GM23248 (cell line): ENCODE data around the gene S100A4. TPM values are rescaled to one million over a fixed set of nuclear protein-coding genes. Genes with fewer than 3 reads are reported as not detected.
"Not testable (repeated sequence)": the region's sequence is repeated elsewhere in the genome, so short reads cannot be mapped to it uniquely, and the experiment has no call there.

Experiments used
- DNase-seq: peaks from one replicate; pipeline ENCODE4 v3.0.0-alpha.2; 2015
- H2AFZ ChIP-seq: fragments of 200-600 bp; sonication (generic); 2 replicates; pipeline ENCODE4 v1.6.1; 2016; ENCODE audit warnings: antibody characterized with exemption
- H3F3A ChIP-seq: fragments of 200-600 bp; sonication (generic); 2 replicates; pipeline ENCODE4 v1.6.1; 2016; ENCODE audit warnings: mild to moderate bottlenecking, antibody characterized with exemption, mixed run types; ENCODE audit not compliant: insufficient read depth
- H3K27ac ChIP-seq: fragments of 200-600 bp; sonication (generic); 2 replicates; pipeline ENCODE4 v1.5.1; 2016; ENCODE audit warnings: mild to moderate bottlenecking
- H3K27me3 ChIP-seq: fragments of 200-600 bp; sonication (generic); replicated peaks from 2 replicates; pipeline ENCODE4 v1.6.1; 2016; ENCODE audit warnings: mild to moderate bottlenecking; ENCODE audit not compliant: insufficient read depth
- H3K36me3 ChIP-seq: fragments of 200-600 bp; sonication (generic); 2 replicates; pipeline ENCODE4 v1.6.1; 2016; ENCODE audit warnings: low read depth, mild to moderate bottlenecking
- H3K4me1 ChIP-seq: fragments of 200-600 bp; sonication (generic); 2 replicates; pipeline ENCODE4 v1.6.1; 2016; ENCODE audit warnings: mild to moderate bottlenecking; ENCODE audit not compliant: insufficient read depth
- H3K4me2 ChIP-seq: fragments of 200-600 bp; sonication (generic); one replicate; pipeline ENCODE4 v1.6.1; 2016; ENCODE audit warnings: mild to moderate bottlenecking; ENCODE audit not compliant: unreplicated experiment
- H3K4me3 ChIP-seq: fragments of 200-600 bp; sonication (generic); 2 replicates; pipeline ENCODE4 v1.5.1; 2016; ENCODE audit warnings: mild to moderate bottlenecking
- H3K79me2 ChIP-seq: fragments of 200-600 bp; sonication (generic); 2 replicates; pipeline ENCODE4 v1.6.1; 2016; ENCODE audit warnings: mild to moderate bottlenecking; ENCODE audit not compliant: insufficient read depth
- H3K9ac ChIP-seq: fragments of 200-600 bp; sonication (generic); 2 replicates; pipeline ENCODE4 v1.6.1; 2016; ENCODE audit warnings: mild to moderate bottlenecking
- H3K9me2 ChIP-seq: fragments of 200-600 bp; sonication (generic); 2 replicates; pipeline ENCODE4 v1.6.1; 2016; ENCODE audit warnings: mixed run types, mild to moderate bottlenecking, moderate library complexity; ENCODE audit not compliant: insufficient read depth
- H3K9me3 ChIP-seq: fragments of 200-600 bp; sonication (generic); one replicate; pipeline ENCODE4 v1.6.1; 2017; ENCODE audit warnings: low read depth
- H4K20me1 ChIP-seq: fragments of 200-600 bp; sonication (generic); 2 replicates; pipeline ENCODE4 v1.6.0; 2016; ENCODE audit not compliant: insufficient read depth
- EZH2 ChIP-seq: fragments of 200-600 bp; sonication (generic); IDR thresholded peaks from 2 replicates; pipeline ENCODE4 v1.6.1; 2018; ENCODE audit warnings: antibody characterized with exemption, mild to moderate bottlenecking; ENCODE audit not compliant: insufficient read depth, poor library complexity, severe bottlenecking
- EZH2phosphoT487 ChIP-seq: fragments of 200-600 bp; sonication (generic); IDR thresholded peaks from 2 replicates; pipeline ENCODE4 v1.6.1; 2018; ENCODE audit warnings: antibody characterized with exemption, moderate library complexity, mild to moderate bottlenecking, low read depth; ENCODE audit not compliant: insufficient read depth
- WGBS, 2 experiments: methylation state at CpG; one replicate each; pipeline ENCODE4 v1.1.6; 2015 to 2017; ENCODE audit warnings: low lambda C conversion rate in 2 of 2, low coverage in 1 of 2; ENCODE audit errors: missing lambda C conversion rate in 2 of 2; 5-methylcytosine and 5-hydroxymethylcytosine counted together
- in situ Hi-C: fragments of 300-500 bp; cut with MboI; formaldehyde crosslinking; loops from 2 replicates; pipeline ENCODE4 v1.15.0; 2020
- polyA plus RNA-seq: library from polyadenylated mRNA; unstranded; fragments of >200 nt; fragmentation: Nextera tagmentation; extraction: Ambion mirVana; gene quantifications from 2 replicates; pipeline ENCODE4 v1.2.1, GENCODE V29; 2016
- total RNA-seq: library from RNA; depleted of rRNA; stranded (reverse); fragments of >200 nt; shearing (Covaris generic); gene quantifications from 2 replicates; pipeline ENCODE4 v1.2.3, GENCODE V29; 2014

Gene S100A4
- total and polyA plus RNA-seq, 2 experiments from 2014 or later, result 236 to 610 TPM

DNA sequence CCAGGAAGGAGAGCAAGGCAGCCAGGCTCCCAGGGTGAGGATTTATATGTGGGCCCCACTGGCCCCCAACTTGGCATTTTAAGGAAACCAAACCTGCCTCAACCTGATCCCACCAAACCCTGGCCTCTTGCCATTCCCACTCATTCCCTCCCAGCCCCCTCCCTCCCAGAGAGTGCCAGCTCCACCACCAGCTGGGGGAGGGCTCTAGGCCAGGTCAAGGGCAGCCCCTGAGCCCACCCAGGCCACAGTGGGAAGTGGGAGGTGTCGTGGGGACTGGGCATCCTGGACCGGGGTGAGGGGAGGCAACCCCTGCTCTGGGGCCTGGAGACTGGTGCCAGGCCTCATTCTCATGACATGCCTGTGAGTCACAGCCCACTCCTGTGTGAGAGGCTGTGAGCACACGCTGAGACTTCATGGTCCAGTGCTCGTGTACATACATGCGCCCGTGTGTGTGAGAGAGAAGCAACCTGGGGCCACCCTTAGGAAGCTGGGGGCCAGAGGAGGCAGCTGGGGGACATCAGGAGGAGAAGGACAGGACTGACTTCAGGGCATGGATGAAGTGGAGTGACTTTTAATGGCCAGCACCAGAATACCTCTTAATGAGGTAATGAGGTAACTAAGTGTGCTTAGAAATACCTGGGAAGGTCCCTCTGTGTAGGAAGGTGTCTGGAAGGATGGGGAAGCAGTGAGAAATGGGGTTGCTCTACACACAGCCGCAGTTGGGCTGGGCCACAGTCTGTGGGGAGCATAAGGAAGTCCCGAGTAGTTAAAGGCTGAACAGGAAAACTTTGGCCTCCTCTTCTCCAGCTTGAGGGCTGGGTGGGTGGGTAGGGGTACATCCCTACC lies 20.1 kb upstream of the S100A4 start, which contains the start of gene S100A2:
TSS of gene S100A2 (minus strand) at position 316 of the 846 bp plus-strand sequence. CDS start 1,967 bp downstream, outside the sequence.
- 1 to 2% methylated on average over 8 of the region's 8 CpGs for WGBS, 2 experiments
- H3K9me3 ChIP-seq, result no peaks in the 10 kb centered on the region
- H3K4me2 ChIP-seq, result peak within 1 kb of the TSS; percentile 79
- peak within 1 kb of the TSS; percentile 65 for H2AFZ ChIP-seq
- peaks cover 36% of the 10 kb centered on the region for H3K4me1 ChIP-seq
- H3K79me2 ChIP-seq, result no peaks in the 10 kb centered on the region
- no peaks in the 10 kb centered on the region for H3K9me2 ChIP-seq
- H4K20me1 ChIP-seq, result no peaks in the 10 kb centered on the region
- peak within 1 kb of the TSS; percentile 100 for H3K27ac ChIP-seq
- H3K4me3 ChIP-seq, result peak within 1 kb of the TSS; percentile 50
- in situ Hi-C loops, result no loop called here
- DNase-seq, result peak; percentile 98
- peaks cover 15% of the 10 kb centered on the region for H3F3A ChIP-seq
- H3K36me3 ChIP-seq, result no peaks in the 10 kb centered on the region
- peak within 1 kb of the TSS; percentile 92 for H3K9ac ChIP-seq
- TF ChIP-seq EZH2phosphoT487, result no peak
- TF ChIP-seq EZH2, result no peak
- no peaks in the 10 kb centered on the region for H3K27me3 ChIP-seq

DNA sequence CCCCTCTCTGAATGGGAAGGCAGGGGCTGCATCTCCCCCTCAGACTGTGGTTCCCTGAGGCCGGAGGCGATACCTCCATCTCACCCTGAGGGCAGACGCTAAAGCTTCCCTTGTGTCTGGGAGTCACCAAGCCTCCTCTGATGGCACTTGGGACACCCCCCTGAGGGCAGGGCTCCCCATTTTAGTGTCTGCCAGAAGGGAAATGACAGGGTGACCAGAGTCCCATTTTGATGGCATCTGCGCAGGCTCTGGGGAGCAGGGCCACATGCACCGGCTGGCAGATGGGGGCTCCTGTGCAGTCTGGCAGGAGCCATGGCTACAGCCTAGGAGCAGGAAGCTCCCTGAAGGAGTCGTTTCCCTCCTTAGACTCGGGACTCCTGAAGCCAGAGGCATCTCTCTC lies 18.4 kb upstream of the S100A4 start:
- Histone ChIP-seq H3K9ac (no peak overlapping the region), H3F3A (peaks cover 15% of the 10 kb centered on the region), H3K27me3 (no peaks in the 10 kb centered on the region), H3K4me3 (no peak overlapping the region), H3K79me2 (no peaks in the 10 kb centered on the region), H3K9me3 (no peaks in the 10 kb centered on the region), H3K4me1 (peaks cover 36% of the 10 kb centered on the region), H3K27ac (no peak overlapping the region), H3K9me2 (no peaks in the 10 kb centered on the region), H4K20me1 (no peaks in the 10 kb centered on the region), H3K36me3 (no peaks in the 10 kb centered on the region), H3K4me2 (no peak overlapping the region), H2AFZ (no peak overlapping the region)
- TF ChIP-seq EZH2 (no peak), EZH2phosphoT487 (no peak)
- 85 to 86% methylated on average over 7 of the region's 7 CpGs for WGBS, 2 experiments
- in situ Hi-C loops, result no loop called here
- DNase-seq, result no peak

DNA sequence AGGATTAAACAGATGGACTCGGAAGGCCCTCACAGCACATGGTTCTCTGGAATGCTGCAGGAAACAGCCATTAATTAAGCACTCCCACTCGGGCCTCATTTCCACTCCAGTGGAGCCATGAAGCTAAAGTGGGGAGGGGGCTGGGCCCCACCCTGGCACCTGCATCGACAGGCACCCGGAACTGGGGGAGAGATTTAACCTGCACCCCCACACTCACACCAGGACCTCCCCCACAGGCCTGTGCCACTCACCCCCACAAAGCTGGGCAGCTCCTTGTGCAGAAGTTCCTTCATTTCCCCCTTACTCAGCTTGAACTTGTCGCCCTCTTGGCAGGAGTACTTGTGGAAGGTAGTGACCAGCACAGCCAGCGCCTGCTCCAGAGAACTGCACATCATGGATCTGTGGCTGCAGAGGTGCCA lies 17.9 kb upstream of the S100A4 start:
- Histone ChIP-seq H3K36me3 (no peaks in the 10 kb centered on the region), H3K27ac (no peak overlapping the region), H3K9me2 (no peaks in the 10 kb centered on the region), H3F3A (peaks cover 15% of the 10 kb centered on the region), H3K27me3 (no peaks in the 10 kb centered on the region), H3K4me1 (peaks cover 32% of the 10 kb centered on the region), H3K4me2 (no peak overlapping the region), H3K9me3 (no peaks in the 10 kb centered on the region), H3K79me2 (no peaks in the 10 kb centered on the region), H3K9ac (no peak overlapping the region), H4K20me1 (no peaks in the 10 kb centered on the region), H3K4me3 (no peak overlapping the region), H2AFZ (no peak overlapping the region)
- DNase-seq, result no peak
- in situ Hi-C loops, result no loop called here
- TF ChIP-seq EZH2phosphoT487 (no peak), EZH2 (no peak)
- WGBS, 2 experiments, result 78 to 84% methylated on average over 6 of the region's 6 CpGs

DNA sequence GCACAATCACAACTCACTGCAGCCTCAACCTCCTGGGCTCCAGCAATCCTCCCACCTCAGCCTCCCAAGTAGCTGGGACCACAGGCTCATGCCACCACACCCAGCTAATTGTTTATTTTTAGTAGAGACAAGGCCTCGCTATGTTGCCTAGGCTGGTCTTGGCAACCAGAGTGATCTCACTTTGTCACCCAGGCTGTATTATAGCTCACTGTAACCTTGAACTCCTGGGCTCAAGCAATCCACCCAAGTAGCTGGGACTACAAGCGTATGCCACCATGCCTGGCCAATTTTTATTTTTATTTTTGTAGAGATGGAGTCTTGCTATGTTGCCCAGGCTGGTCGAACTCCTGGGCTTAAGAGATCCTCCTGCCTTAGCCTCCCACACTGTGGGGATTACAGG lies 16.4 kb upstream of the S100A4 start:
- H3K79me2 ChIP-seq, DNase-seq, H4K20me1 ChIP-seq, H3K27me3 ChIP-seq, in situ Hi-C loops, H3K9me2 ChIP-seq, H3K4me2 ChIP-seq, H3F3A ChIP-seq, H3K9ac ChIP-seq, H3K27ac ChIP-seq, H2AFZ ChIP-seq, H3K36me3 ChIP-seq, H3K9me3 ChIP-seq, H3K4me3 ChIP-seq: not testable (repeated sequence)
- peaks cover 18% of the 10 kb centered on the region for H3K4me1 ChIP-seq
- WGBS, 2 experiments, result 89 to 95% methylated on average over 3 of the region's 3 CpGs
